ENCODE measurements around the gene THSD7A. TPM values are rescaled to one million over a fixed set of nuclear protein-coding genes. Genes with fewer than 3 reads are reported as not detected.

THSD7A gene
- total and polyA plus RNA-seq, 2 of the 8 experiments (the other 6 are each of a cell fraction or from before 2014, with no cell fraction given): 0.44 to 1.2 TPM

DNA sequence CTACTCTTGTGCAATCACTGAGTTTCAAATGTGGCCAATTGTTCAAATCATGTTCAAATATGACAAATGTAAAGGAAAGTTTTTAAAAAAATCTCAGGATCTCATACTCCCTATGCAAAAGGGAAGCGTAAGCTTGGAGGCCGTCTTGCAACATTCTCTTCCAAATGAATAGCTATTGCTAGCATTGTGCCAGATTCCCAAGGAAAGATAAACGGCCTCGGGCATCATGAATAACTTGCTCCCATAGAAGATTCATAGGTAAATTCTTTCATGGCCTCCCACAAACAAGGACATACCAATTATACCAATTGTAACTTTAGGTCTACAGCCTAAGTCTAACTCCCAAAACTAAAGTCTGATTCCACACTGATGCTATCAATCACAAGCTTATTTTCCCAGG lies 416.9 kb downstream of the THSD7A start:
- CTCF ChIA-PET (ENCODE audit: partially characterized antibody): interaction anchor here (0.9 kb wide), 1 partner anchor 23 kb away, joined by 3 read pairs; no protein-coding TSS in a partner anchor
- H3K4me3 ChIP-seq (ENCODE audit: extremely low read depth in 1 of 4, insufficient read depth in 2 of 4, low read depth in 3 of 4, low read length in 4 of 4): no peak overlapping the region
- H3K23ac ChIP-seq (ENCODE audit: insufficient read length): no peak overlapping the region
- no peak overlapping the region for H3K56ac ChIP-seq (replicated peaks; ENCODE audit: insufficient read length, low read depth, low read length)
- H4K20me1 ChIP-seq (replicated peaks in 1 of 2; ENCODE audit: control insufficient read depth in 1 of 2, insufficient read depth in 2 of 2, low read length in 2 of 2): no peaks in the 10 kb centered on the region
- H3K27me3 ChIP-seq (replicated peaks in 1 of 4; ENCODE audit: control insufficient read depth in 3 of 4, extremely low read depth in 1 of 4, insufficient read depth in 3 of 4, low read length in 3 of 4): no peaks in the 10 kb centered on the region
- no peak overlapping the region for H3K27ac ChIP-seq (ENCODE audit: low read depth, low read length)
- no peak overlapping the region for H2BK15ac ChIP-seq (ENCODE audit: low read length)
- no peaks in the 10 kb centered on the region for H3K23me2 ChIP-seq (ENCODE audit: low read depth, low read length)
- no peak overlapping the region for H3K18ac ChIP-seq (ENCODE audit: extremely low read depth, low read length)
- no peak overlapping the region for H4K5ac ChIP-seq (ENCODE audit: insufficient read length, low read depth, low read length)
- no peak overlapping the region for H3K14ac ChIP-seq (ENCODE audit: insufficient read length)
- no peak overlapping the region for H4K91ac ChIP-seq (replicated peaks; ENCODE audit: insufficient read length, low read length)
- no peak overlapping the region for H3K4ac ChIP-seq (replicated peaks; ENCODE audit: insufficient read length, low read depth, low read length)
- H3K4me2 ChIP-seq (ENCODE audit: insufficient read depth in 1 of 2, low read depth in 2 of 2, low read length in 2 of 2): no peak overlapping the region
- POLR2A ChIA-PET (ENCODE audit: partially characterized antibody): no interaction called here
- H3K36me3 ChIP-seq (ENCODE audit: control insufficient read depth in 2 of 4, insufficient read depth in 4 of 4, low read length in 3 of 4): no peaks in the 10 kb centered on the region
- TF ChIP-seq HDAC2 (IDR thresholded peaks at IDR 0.05; ENCODE audit: borderline replicate concordance in 1 of 2, low read depth in 2 of 2, low read length in 2 of 2) (no peak), SIX5 (IDR thresholded peaks at IDR 0.05; ENCODE audit: low read depth, low read length) (no peak)
- H3K4me1 ChIP-seq (replicated peaks in 1 of 4; ENCODE audit: control insufficient read depth in 3 of 4, insufficient read depth in 4 of 4, low read length in 3 of 4): peaks cover 0 to 2% (median 1%) of the 10 kb centered on the region in 4 experiments; a peak in 3 of 7 replicates
- H2AFZ ChIP-seq (ENCODE audit: low read length): no peak overlapping the region
- H2BK20ac ChIP-seq (ENCODE audit: low read length): no peak overlapping the region
- H3K9ac ChIP-seq (replicated peaks in 1 of 4; ENCODE audit: extremely low read depth in 1 of 4, low read depth in 3 of 4, low read length in 3 of 4): no peak overlapping the region
- peaks cover 5 to 10% of the 10 kb centered on the region in 2 experiments; a peak in 3 of 4 replicates for H3K9me3 ChIP-seq (ENCODE audit: insufficient read depth in 2 of 2, low read depth in 1 of 2, low read length in 1 of 2)
- DNase-seq (ENCODE audit: low read depth in 1 of 2, low spot score in 2 of 2) (no peak), FAIRE-seq (no peak)
- H4K8ac ChIP-seq (ENCODE audit: extremely low read depth, insufficient read depth, low read length): no peak overlapping the region
- no peaks in the 10 kb centered on the region for H3K79me1 ChIP-seq (ENCODE audit: low read depth, low read length)
- no peaks in the 10 kb centered on the region for H3K79me2 ChIP-seq (ENCODE audit: control insufficient read depth in 1 of 2, insufficient read depth in 2 of 2, low read length in 2 of 2)
- 84% methylated on average over 4 of the region's 4 CpGs; no CpG with 5 or more reads in 1 of the 2 experiments for WGBS, 2 experiments (ENCODE audit: extremely low coverage in 1 of 2, insufficient coverage in 1 of 2, insufficient read length in 1 of 2, insufficient replicate concordance in 2 of 2, low coverage in 1 of 2, low lambda C conversion rate in 2 of 2, missing lambda C conversion rate in 1 of 2)
- H2AK5ac ChIP-seq (ENCODE audit: low read depth, low read length): no peak overlapping the region
- no peak overlapping the region for H2BK12ac ChIP-seq (ENCODE audit: low read depth, low read length)
- H2BK5ac ChIP-seq (ENCODE audit: low read depth, low read length): no peak overlapping the region
- no peak overlapping the region for H2BK120ac ChIP-seq (replicated peaks; ENCODE audit: low read depth, low read length)

Data from H1 (cell line).